HG03457 (cell line): ENCODE data around the gene CNTNAP3.
"Not testable (repeated sequence)": the region's sequence is repeated elsewhere in the genome, so short reads cannot be mapped to it uniquely, and the experiment has no call there.

Experiments
- ATAC-seq: cut with Tn5 transposase; IDR thresholded peaks from one replicate; pipeline ENCODE4 v1.9.1; 2021; ENCODE audit warnings: moderate number of reproducible peaks; ENCODE audit not compliant: unreplicated experiment

The CNTNAP3 gene

GRCh38 chr9:39287980-39288379 is at the start of gene CNTNAP3:
CNTNAP3 (minus strand) TSS chr9:39288167; CDS start chr9:39288064, 103 bp downstream.
- ATAC-seq = not testable (repeated sequence)

- ATAC-seq = not testable (repeated sequence)
These were observed 8.0 kb downstream of the CNTNAP3 start for GRCh38 chr9:39279995-39280394.

DNA sequence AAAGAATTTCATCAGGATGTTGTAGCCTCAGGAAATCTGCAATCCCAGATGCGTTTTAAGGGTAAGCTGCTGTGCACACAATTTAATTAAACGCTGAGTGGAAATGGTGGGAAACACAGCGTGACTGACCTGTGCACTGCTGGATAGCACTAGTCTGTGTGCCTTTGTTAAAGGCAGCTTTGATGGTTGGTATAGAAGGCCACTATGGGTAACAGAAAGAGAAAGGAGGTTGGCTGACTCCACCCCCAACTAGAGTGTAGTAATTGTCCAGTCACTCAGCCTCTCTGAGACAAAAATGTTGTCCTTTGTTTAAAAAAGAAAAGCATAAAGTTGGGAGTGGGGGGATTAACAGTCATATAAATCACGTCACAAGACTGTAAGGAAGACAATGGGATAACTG is 45.5 kb downstream of the CNTNAP3 start:
- not testable (repeated sequence) for ATAC-seq

- not testable (repeated sequence) for ATAC-seq
These were observed 55.6 kb downstream of the CNTNAP3 start for GRCh38 chr9:39232130-39232991.

- not testable (repeated sequence) for ATAC-seq
These were observed 72.0 kb downstream of the CNTNAP3 start for GRCh38 chr9:39215976-39216375.

- not testable (repeated sequence) for ATAC-seq
These were observed 78.2 kb downstream of the CNTNAP3 start for GRCh38 chr9:39209773-39210172.

GRCh38 chr9:39206643-39207042 is 81.3 kb downstream of the CNTNAP3 start:
- not testable (repeated sequence) for ATAC-seq

- not testable (repeated sequence) for ATAC-seq
These were observed 82.1 kb downstream of the CNTNAP3 start for GRCh38 chr9:39205842-39206241.

- ATAC-seq = not testable (repeated sequence)
These were observed 87.6 kb downstream of the CNTNAP3 start for GRCh38 chr9:39200412-39200811.

GRCh38 chr9:39198000-39198709 is 89.8 kb downstream of the CNTNAP3 start:
- ATAC-seq = not testable (repeated sequence)

- ATAC-seq = not testable (repeated sequence)
These were observed 116.6 kb downstream of the CNTNAP3 start for GRCh38 chr9:39171370-39171769.

DNA sequence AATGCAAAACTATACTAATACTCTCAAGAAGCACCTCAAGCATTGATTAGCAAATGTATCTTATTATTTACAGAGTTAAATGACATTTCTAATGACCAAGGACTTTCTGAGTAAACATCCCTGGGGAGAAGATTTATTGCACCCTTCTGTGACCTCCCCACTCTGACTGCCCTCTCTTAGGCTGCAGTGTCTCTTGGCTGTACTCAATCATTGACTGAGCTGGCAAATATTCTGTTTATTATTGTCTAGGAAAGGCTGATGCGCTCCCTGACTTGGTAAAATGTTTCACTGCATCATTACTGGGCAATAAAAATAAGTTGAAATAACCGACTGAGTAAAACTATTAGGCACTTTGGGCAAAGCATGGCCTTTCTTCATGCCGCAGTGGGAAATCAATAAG is 130.3 kb downstream of the CNTNAP3 start:
- ATAC-seq = not testable (repeated sequence)

- ATAC-seq = not testable (repeated sequence)
These were observed 155.0 kb downstream of the CNTNAP3 start for GRCh38 chr9:39132826-39133552.

- not testable (repeated sequence) for ATAC-seq
These were observed 166.6 kb downstream of the CNTNAP3 start for GRCh38 chr9:39121401-39121800.

- not testable (repeated sequence) for ATAC-seq
These were observed 176.2 kb downstream of the CNTNAP3 start for GRCh38 chr9:39111746-39112145.

DNA sequence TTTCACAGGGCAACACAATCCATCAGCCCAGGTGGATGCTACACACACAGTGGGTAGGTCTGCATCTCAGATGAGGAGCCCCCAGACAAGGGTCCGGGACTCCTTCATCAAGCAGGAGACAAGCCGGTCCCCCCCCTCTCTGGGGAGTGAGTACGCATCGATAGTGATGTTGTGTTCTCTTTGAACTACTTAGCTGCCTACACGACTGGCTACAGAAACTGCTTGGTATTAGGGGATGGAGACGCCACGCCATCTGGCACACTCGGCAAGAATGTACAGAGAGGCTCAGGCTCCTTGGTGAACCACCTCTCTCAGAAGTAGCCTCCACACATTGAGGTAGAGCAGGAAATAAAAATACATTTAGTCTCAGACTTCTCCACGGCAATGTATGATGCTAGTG is 179.8 kb downstream of the CNTNAP3 start:
- no peak for ATAC-seq

DNA sequence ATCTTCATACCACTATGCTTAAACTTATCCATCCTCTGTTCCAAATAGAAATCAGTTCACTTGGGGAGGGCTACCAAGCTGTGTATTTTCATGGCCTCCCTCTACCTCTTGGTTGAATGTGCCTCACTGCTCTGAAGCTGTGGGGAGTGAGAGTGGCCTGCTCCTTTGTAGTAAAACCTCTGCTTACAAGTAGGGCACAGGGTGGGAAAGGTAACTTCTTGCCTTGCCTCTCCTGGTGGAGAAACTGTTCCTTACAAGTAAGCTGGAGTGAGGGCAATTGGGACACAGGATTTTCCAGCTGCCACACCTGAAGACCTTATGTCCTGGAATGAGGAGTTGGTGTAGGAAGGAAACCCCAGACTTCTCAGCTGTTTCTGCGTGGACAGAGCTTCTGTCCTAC is 190.8 kb downstream of the CNTNAP3 start:
- ATAC-seq = not testable (repeated sequence)

GRCh38 chr9:39085311-39085710 is 202.7 kb downstream of the CNTNAP3 start:
- not testable (repeated sequence) for ATAC-seq

DNA sequence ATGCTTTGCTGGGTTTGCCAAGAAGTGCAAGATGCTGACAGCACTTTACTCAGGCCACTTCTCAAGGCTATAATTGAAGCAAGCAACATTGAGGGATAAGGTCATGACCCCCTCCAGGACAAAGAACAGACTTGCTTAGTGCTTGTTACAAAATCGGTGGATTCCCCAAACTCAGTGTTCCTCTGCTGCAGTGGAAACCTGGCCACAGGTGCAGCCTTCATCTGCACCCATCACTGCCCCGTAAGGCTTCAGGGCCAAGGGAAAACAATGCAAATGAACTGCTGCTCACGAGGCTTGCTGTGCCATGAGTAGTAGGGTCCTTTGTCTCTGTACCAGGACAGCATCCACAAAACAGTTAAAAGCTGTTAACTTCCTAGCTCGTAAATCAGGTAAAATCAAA is 205.4 kb downstream of the CNTNAP3 start:
- not testable (repeated sequence) for ATAC-seq

- ATAC-seq = not testable (repeated sequence)
These were observed 207.9 kb downstream of the CNTNAP3 start for GRCh38 chr9:39080081-39080480.
